GM12878 (cell line): Measurements from ENCODE around the gene SLC26A1. TPM values are rescaled to one million over a fixed set of nuclear protein-coding genes. Genes with fewer than 3 reads are reported as not detected.

Experiments
- ATAC-seq: fragments of 200-7000 bp; cut with Tn5 transposase; 3 replicates; pipeline ENCODE4 v1.9.1; 2020; ENCODE audit warnings: mild to moderate bottlenecking, moderate library complexity
- BruUV-seq: library from RNA; stranded (reverse); fragments of 400-500 nt; replicated peaks from 2 replicates; lab custom pipeline; 2021; lab: Mats Ljungman, UMichigan
- CTCF ChIA-PET: fragments of 300-600 bp; sonication (Branson Sonifier 250); formaldehyde crosslinking; extraction: SDS; loops from one replicate; lab custom pipeline; 2021; ENCODE audit warnings: inconsistent platforms; lab: Yijun Ruan, JAX
- POLR2A ChIA-PET: fragments of 350-600 bp; formaldehyde crosslinking; extraction: SDS; loops from one replicate; lab custom pipeline; 2021; ENCODE audit warnings: inconsistent platforms; lab: Charles Lee
- RAD21 ChIA-PET: fragments of 300-600 bp; sonication (Branson Sonifier 250); formaldehyde crosslinking; loops from one replicate; lab custom pipeline; 2023; ENCODE audit warnings: antibody characterized with exemption; ENCODE audit not compliant: unreplicated experiment; lab: Charles Lee
- SMC1A ChIA-PET: fragments of 300-600 bp; sonication (Branson Sonifier 250); formaldehyde crosslinking; loops from one replicate; lab custom pipeline; 2023; ENCODE audit not compliant: unreplicated experiment, uncharacterized antibody; lab: Charles Lee
- DNase-seq: peaks from one replicate; pipeline ENCODE4 v3.0.0-alpha.2; 2011; ENCODE audit warnings: low read depth, low spot score
- FAIRE-seq: peaks from 3 replicates; lab custom pipeline; 2011; peaks lifted over from hg19 to GRCh38; lab: Jason Lieb, UNC
- H2AFZ ChIP-seq: 2 replicates; pipeline ENCODE4 v1.6.0; 2011; ENCODE audit warnings: low read depth, low read length, control low read depth; ENCODE audit not compliant: control insufficient read depth
- H3K27ac ChIP-seq: 2 replicates; pipeline ENCODE4 v1.5.1; 2011; ENCODE audit warnings: control low read depth; ENCODE audit not compliant: control insufficient read depth, insufficient read depth
- H3K27me3 ChIP-seq, 2 experiments: replicated peaks in 1 of 2; 2 replicates each; pipeline versions ENCODE4 v1.6.0 to v1.6.1; 2011; ENCODE audit warnings: low read length in 1 of 2; ENCODE audit not compliant: control insufficient read depth in 2 of 2, insufficient read depth in 2 of 2
- H3K36me3 ChIP-seq, 2 experiments: 2 replicates each; pipeline ENCODE4 v1.5.1; 2011; ENCODE audit warnings: low read length in 1 of 2; ENCODE audit not compliant: control insufficient read depth in 2 of 2, insufficient read depth in 2 of 2
- H3K4me1 ChIP-seq: 2 replicates; pipeline ENCODE4 v1.6.1; 2011; ENCODE audit warnings: mild to moderate bottlenecking, low read length, moderate library complexity, mixed read lengths; ENCODE audit not compliant: control insufficient read depth, insufficient read depth
- H3K4me2 ChIP-seq: 2 replicates; pipeline ENCODE4 v1.6.0; 2011; ENCODE audit warnings: control low read depth; ENCODE audit not compliant: control insufficient read depth, insufficient read depth
- H3K4me3 ChIP-seq: fragments of 200-600 bp; sonication (generic); 2 replicates; pipeline ENCODE4 v1.5.1; 2016
- H3K79me2 ChIP-seq: 2 replicates; pipeline ENCODE4 v1.6.0; 2011; ENCODE audit warnings: low read length; ENCODE audit not compliant: control insufficient read depth, insufficient read depth
- H3K9ac ChIP-seq: 2 replicates; pipeline ENCODE4 v1.8.0; 2011; ENCODE audit warnings: low read length, control low read depth, mixed read lengths; ENCODE audit not compliant: control insufficient read depth, insufficient read depth
- H3K9me3 ChIP-seq: replicated peaks from 3 replicates; pipeline ENCODE4 v1.5.1; 2011; ENCODE audit warnings: mild to moderate bottlenecking, low read length; ENCODE audit not compliant: control insufficient read depth, insufficient read depth
- H4K20me1 ChIP-seq: 2 replicates; pipeline ENCODE4 v1.6.0; 2011; ENCODE audit not compliant: control insufficient read depth, insufficient read depth
- ASH2L ChIP-seq: fragments of 300-600, 200-600 bp; sonication (generic); IDR thresholded peaks from 2 replicates; pipeline ENCODE4 v1.6.1; 2017; ENCODE audit warnings: low read depth, mild to moderate bottlenecking, borderline replicate concordance
- CBFB ChIP-seq: IDR thresholded peaks from 2 replicates; pipeline ENCODE4 v1.6.1; 2016; ENCODE audit warnings: antibody characterized with exemption, low read depth
- EP300 ChIP-seq, 2 experiments: fragments of 150-350 bp in 1 of 2; IDR thresholded peaks; 2 replicates each; pipeline ENCODE4 v1.6.1; 2011 to 2012; ENCODE audit warnings: low read depth in 2 of 2, low read length in 2 of 2, borderline replicate concordance in 1 of 2, improper control_type of control experiment in 1 of 2, inconsistent platforms in 1 of 2; ENCODE audit not compliant: control insufficient read depth in 1 of 2
- RBBP5 ChIP-seq: fragments of 200-600 bp; sonication (generic); conservative IDR thresholded peaks from 2 replicates; pipeline ENCODE4 v1.6.1; 2016
- RUNX3 ChIP-seq: IDR thresholded peaks from 2 replicates; pipeline ENCODE4 v1.6.1; 2012; ENCODE audit warnings: low read length, inconsistent platforms
- SMAD5 ChIP-seq: IDR thresholded peaks from 2 replicates; pipeline ENCODE4 v1.6.1; 2016; ENCODE audit warnings: antibody characterized with exemption, low read depth
- SMARCA5 ChIP-seq: fragments of 450-650 bp; IDR thresholded peaks from 2 replicates; pipeline ENCODE4 v1.6.1; 2017; ENCODE audit warnings: mild to moderate bottlenecking
- WGBS: methylation state at CpG from one replicate; pipeline ENCODE4 v1.1.6; 2016; ENCODE audit warnings: low lambda C conversion rate; ENCODE audit not compliant: insufficient replicate concordance, insufficient coverage; ENCODE audit errors: missing lambda C conversion rate; 5-methylcytosine and 5-hydroxymethylcytosine counted together
- in situ Hi-C: fragments of 300-500 bp; cut with MboI; formaldehyde crosslinking; loops from 9 replicates; pipeline ENCODE4 v1.14.3; 2018; ENCODE audit warnings: mixed read lengths
- intact Hi-C: fragments of 100-400 bp; cut with micrococcal nuclease; formaldehyde crosslinking; loops from one replicate; pipeline ENCODE4 v1.14.2; 2022; ENCODE audit not compliant: unreplicated experiment
- polyA plus RNA-seq, 11 experiments: library from polyadenylated mRNA; depleted of rRNA in 4 of 11; unstranded in 6 of 11; stranded (reverse) in 5 of 11; fragments of >200 nt; fragmentation: Nextera tagmentation in 4 of 11; fragmentation: Illumina TruSeq in 1 of 11; extraction: Ambion mirVana in 4 of 11; extraction: Trizol in 1 of 11; gene quantifications; 1 replicate in 1 of 11; 2 replicates in 10 of 11; pipeline versions ENCODE4 v1.2.1 to v1.2.3, GENCODE V29; 2011 to 2016; ENCODE audit warnings: inconsistent platforms in 2 of 11, missing spikeins in 2 of 11, low read depth in 1 of 11
- total RNA-seq, 4 experiments: library from RNA; depleted of rRNA in 3 of 4; stranded (reverse); fragments of >200 nt in 3 of 4; fragmentation: Illumina TruSeq in 1 of 4; extraction: Trizol in 1 of 4; gene quantifications; 2 replicates each; pipeline versions ENCODE4 v1.2.1 to v1.2.3, GENCODE V29; 2013 to 2021
- TF ChIP-seq, protein P1 (sequence below): fragments of 150-350 bp; IDR thresholded peaks from 2 replicates; pipeline ENCODE4 v1.6.1; 2014; ENCODE audit warnings: mild to moderate bottlenecking, low read depth, low read length
- TF ChIP-seq, protein P2 (sequence below): IDR thresholded peaks from 2 replicates; pipeline ENCODE4 v1.6.1; 2011; ENCODE audit warnings: borderline replicate concordance, low read depth, mild to moderate bottlenecking, moderate library complexity, low read length; ENCODE audit not compliant: insufficient read depth, poor library complexity, severe bottlenecking
- TF ChIP-seq, protein P3 (sequence below): fragments of 450-650 bp; IDR thresholded peaks from 2 replicates; pipeline ENCODE4 v1.6.1; 2017; ENCODE audit warnings: mild to moderate bottlenecking, moderate library complexity
- TF ChIP-seq, protein P4 (sequence below): IDR thresholded peaks from 2 replicates; pipeline ENCODE4 v1.6.1; 2011; ENCODE audit warnings: mild to moderate bottlenecking, low read depth, low read length, moderate library complexity; ENCODE audit not compliant: insufficient replicate concordance

The SLC26A1 gene
- total and polyA plus RNA-seq, 10 of the 15 experiments (the other 5 are each of a cell fraction or from before 2014, with no cell fraction given), result 0.05 to 0.96 (median 0.28) TPM; not detected in 5

DNA sequence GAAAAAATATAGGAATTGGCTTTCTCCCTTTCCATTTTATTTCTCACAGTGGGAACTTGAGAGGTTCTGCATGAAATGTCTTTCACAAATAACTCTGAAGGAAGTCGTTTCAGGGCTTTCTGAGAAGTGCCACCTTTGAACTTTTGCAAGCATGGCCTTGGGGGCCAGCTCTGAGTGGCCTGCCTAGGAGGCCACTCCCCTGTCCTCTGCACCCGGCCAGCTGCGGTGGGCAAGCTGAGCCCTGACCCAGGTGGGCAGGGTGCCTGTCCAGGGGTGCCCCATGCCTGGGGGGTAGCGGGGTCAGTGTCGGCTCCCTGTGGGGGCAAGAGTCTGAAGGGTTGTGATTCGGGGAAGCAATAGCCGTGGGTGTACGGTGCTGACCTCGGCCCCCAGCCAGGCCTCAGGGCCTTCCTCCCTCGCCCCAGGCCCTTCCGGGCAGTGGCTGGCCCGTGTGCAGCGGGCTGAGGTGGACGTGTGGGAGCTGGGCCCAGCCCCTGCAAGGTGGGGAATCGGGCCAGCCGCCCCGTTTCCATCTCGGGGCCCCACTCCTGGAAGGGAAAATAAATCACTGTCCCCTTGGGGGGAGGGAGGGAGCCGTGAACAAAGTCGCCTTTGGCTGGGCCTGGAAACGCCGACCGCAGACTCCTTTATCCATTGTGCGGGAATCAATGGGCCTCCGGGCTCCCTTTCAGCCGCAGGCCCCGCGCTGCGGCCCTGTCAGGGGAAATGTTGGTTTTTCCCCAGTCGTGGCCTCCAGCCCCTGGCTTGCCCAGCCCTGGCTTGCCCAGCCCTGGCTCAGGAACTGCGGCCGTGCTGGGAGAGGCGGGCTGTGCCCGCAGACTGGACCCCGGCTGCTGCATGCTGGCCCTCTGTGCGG, 21.3 kb upstream of the SLC26A1 start:
- no peak overlapping the region for H3K9ac ChIP-seq
- CTCF ChIA-PET, result no interaction called here
- H3K4me3 ChIP-seq, result no peak overlapping the region
- ATAC-seq (no peak), DNase-seq (no peak), FAIRE-seq (no peak)
- H3K27ac ChIP-seq, result no peak overlapping the region
- H3K9me3 ChIP-seq, result no peaks in the 10 kb centered on the region; the same call in 2 of the 3 replicates
- in situ Hi-C loops, result no loop called here
- no peaks in the 10 kb centered on the region for H3K79me2 ChIP-seq
- no peaks in the 10 kb centered on the region for H3K36me3 ChIP-seq
- POLR2A ChIA-PET, result no interaction called here
- no peaks in the 10 kb centered on the region; the same call in 1 of the 2 replicates for H4K20me1 ChIP-seq
- H3K4me2 ChIP-seq, result no peak overlapping the region
- TF ChIP-seq CBFB, result no peak
- TF ChIP-seq, protein P1, sequence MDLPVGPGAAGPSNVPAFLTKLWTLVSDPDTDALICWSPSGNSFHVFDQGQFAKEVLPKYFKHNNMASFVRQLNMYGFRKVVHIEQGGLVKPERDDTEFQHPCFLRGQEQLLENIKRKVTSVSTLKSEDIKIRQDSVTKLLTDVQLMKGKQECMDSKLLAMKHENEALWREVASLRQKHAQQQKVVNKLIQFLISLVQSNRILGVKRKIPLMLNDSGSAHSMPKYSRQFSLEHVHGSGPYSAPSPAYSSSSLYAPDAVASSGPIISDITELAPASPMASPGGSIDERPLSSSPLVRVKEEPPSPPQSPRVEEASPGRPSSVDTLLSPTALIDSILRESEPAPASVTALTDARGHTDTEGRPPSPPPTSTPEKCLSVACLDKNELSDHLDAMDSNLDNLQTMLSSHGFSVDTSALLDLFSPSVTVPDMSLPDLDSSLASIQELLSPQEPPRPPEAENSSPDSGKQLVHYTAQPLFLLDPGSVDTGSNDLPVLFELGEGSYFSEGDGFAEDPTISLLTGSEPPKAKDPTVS, result no peak
- no peak for TF ChIP-seq SMAD5
- TF ChIP-seq SMARCA5, result no peak
- TF ChIP-seq, protein P2, sequence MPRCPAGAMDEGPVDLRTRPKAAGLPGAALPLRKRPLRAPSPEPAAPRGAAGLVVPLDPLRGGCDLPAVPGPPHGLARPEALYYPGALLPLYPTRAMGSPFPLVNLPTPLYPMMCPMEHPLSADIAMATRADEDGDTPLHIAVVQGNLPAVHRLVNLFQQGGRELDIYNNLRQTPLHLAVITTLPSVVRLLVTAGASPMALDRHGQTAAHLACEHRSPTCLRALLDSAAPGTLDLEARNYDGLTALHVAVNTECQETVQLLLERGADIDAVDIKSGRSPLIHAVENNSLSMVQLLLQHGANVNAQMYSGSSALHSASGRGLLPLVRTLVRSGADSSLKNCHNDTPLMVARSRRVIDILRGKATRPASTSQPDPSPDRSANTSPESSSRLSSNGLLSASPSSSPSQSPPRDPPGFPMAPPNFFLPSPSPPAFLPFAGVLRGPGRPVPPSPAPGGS, result no peak
- TF ChIP-seq, protein P3, sequence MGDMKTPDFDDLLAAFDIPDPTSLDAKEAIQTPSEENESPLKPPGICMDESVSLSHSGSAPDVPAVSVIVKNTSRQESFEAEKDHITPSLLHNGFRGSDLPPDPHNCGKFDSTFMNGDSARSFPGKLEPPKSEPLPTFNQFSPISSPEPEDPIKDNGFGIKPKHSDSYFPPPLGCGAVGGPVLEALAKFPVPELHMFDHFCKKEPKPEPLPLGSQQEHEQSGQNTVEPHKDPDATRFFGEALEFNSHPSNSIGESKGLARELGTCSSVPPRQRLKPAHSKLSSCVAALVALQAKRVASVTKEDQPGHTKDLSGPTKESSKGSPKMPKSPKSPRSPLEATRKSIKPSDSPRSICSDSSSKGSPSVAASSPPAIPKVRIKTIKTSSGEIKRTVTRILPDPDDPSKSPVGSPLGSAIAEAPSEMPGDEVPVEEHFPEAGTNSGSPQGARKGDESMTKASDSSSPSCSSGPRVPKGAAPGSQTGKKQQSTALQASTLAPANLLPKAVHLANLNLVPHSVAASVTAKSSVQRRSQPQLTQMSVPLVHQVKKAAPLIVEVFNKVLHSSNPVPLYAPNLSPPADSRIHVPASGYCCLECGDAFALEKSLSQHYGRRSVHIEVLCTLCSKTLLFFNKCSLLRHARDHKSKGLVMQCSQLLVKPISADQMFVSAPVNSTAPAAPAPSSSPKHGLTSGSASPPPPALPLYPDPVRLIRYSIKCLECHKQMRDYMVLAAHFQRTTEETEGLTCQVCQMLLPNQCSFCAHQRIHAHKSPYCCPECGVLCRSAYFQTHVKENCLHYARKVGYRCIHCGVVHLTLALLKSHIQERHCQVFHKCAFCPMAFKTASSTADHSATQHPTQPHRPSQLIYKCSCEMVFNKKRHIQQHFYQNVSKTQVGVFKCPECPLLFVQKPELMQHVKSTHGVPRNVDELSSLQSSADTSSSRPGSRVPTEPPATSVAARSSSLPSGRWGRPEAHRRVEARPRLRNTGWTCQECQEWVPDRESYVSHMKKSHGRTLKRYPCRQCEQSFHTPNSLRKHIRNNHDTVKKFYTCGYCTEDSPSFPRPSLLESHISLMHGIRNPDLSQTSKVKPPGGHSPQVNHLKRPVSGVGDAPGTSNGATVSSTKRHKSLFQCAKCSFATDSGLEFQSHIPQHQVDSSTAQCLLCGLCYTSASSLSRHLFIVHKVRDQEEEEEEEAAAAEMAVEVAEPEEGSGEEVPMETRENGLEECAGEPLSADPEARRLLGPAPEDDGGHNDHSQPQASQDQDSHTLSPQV, result no peak
- TF ChIP-seq ASH2L, result no peak
- TF ChIP-seq EP300 (IDR thresholded peaks at IDR 0.05; ENCODE audit: borderline replicate concordance in 1 of 2, control insufficient read depth in 1 of 2, low read depth in 2 of 2, low read length in 2 of 2), result no peak
- TF ChIP-seq RBBP5, result no peak
- no peak for TF ChIP-seq RUNX3
- TF ChIP-seq, protein P4, sequence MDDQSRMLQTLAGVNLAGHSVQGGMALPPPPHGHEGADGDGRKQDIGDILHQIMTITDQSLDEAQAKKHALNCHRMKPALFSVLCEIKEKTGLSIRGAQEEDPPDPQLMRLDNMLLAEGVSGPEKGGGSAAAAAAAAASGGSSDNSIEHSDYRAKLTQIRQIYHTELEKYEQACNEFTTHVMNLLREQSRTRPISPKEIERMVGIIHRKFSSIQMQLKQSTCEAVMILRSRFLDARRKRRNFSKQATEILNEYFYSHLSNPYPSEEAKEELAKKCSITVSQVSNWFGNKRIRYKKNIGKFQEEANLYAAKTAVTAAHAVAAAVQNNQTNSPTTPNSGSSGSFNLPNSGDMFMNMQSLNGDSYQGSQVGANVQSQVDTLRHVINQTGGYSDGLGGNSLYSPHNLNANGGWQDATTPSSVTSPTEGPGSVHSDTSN, result no peak
- RAD21 ChIA-PET, result no interaction called here
- peaks cover 7% of the 10 kb centered on the region for H3K4me1 ChIP-seq
- BruUV-seq, result no TSS peak
- SMC1A ChIA-PET, result no interaction called here
- H2AFZ ChIP-seq, result no peak overlapping the region
- intact Hi-C loops, result no loop called here
- 68% methylated on average over 34 of the region's 36 CpGs for WGBS
- H3K27me3 ChIP-seq, result peaks cover 0 to 3% of the 10 kb centered on the region in 2 experiments; a peak in 2 of 4 replicates
